Nucleus accumbens (tissue), 56 donors: Measurements from ENCODE around the gene PLCH2.

Source experiments
- DNase-seq, 56 donors: peaks; one replicate each; lab custom pipeline; 2025; lab: John Stamatoyannopoulos, UW

Gene PLCH2

DNA sequence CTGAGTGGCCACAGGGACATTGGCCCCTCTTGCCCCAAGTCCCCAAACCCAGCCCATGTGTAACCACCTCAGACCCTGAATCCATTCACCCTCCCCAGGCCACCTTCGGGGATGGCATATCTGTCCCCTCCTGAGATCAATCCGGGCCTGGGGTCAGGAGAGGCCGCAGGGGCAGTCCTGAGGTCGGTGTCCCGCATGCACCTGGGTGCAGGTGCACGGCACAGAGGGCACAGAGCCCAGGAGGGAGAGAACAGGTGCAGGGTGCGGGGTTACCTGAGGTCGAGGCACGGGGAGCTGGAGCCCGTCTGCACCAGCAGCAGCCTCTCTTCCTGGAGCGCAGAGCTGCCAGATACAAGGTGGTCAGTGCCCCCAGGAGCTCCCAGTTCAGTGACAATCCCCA, 33.5 kb downstream of the PLCH2 start:
- DNase-seq, result no peak

DNA sequence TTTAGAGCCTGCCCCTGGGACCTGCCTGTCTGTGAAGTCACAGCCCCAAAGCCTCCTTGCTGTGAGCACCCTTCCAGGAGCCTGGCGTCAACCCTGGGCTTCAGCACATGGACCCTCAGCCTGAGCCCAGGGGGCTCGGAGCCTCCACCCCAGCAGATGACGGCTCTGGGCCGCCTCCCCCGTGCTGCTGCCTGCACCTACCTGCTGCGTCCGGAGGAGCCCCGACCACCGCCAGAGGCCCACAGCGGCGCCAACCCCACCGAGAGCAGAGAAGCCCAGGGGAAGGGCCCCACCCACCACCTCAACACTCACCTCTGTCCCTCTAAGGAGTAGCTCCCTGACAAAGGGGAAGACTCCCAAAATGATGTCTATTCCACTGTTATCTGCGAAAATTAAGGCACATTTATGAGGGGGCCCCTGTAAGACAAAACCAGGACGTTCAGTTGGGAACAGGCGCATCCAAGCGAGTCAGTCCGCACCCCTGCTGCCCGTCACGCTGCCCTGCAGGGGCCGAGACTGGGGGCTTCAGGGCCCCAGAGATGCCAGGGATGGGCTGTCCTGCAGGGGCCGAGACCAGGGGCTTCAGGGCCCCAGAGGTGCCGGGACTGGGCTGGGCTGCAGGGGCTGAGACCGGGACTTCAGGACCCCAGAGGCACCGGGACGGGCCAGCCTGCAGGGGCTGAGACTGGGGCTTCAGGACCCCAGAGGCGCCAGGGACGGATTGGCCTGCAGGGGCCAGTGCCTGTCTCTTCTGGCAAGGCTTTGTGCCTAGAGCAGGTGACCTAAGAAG, 34.5 kb downstream of the PLCH2 start:
- DNase-seq, result no peak

DNA sequence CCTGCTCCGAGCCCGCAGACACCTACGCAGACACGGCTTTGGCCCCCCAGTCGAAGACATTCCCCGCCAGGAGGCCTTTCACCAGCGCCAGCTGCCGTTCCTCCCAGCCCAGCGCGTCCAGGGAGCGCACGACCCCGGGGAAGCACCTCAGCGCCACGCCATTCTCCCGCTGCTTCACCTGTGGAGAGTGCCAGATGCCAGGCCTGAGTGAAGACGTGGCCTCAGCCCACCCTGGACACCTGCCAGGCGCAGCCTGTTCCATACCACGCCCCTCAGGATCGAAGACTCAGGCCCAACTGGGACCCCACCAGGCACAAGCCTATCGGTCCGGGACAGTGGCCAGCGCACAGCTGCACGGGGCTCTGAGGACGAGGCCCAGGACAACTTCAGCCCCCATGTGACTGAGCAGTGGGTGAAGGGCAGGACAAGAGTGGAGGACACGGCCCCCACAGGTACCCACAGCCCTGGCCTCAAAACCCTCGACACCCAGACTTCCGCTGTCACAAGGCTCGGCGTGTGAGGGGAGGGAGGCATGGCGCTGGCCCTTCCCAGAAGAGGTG, 36.9 kb downstream of the PLCH2 start:
- DNase-seq, result no peak

DNA sequence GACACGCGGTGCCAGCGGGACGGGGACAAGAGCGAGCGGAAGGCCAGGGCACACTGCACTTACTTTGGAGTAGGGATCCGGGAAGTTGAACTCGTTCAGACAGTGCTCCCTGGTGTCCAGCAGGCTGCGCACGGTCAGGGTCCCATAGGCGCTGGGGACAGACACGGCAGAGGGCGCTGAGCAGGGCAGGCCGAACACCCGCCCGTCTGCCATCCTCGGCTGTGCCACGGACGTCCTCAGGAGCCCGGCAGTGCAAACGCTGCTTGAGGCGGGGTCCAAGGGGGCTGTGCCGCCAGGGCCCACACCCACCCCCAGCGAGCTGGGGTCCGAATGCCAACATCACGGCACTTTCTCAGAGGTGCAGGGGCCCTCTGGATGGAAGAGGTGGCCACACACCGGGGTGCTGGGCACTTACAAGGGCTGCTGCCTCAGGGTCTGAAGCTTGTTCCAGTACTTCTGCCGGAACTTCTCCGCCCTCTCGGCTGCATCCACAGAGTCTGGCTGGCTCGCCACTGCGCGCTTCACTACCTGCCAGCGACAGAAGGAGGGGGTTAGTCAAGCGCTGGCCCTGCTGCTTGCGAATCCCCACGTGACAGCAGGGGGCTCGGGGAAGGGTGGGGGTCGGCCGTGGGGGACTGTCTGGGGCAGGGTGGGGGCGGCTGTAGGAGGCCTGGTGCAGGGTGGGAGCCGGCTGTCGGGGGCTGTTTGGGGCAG, 38.0 kb downstream of the PLCH2 start:
- no peak for DNase-seq

DNA sequence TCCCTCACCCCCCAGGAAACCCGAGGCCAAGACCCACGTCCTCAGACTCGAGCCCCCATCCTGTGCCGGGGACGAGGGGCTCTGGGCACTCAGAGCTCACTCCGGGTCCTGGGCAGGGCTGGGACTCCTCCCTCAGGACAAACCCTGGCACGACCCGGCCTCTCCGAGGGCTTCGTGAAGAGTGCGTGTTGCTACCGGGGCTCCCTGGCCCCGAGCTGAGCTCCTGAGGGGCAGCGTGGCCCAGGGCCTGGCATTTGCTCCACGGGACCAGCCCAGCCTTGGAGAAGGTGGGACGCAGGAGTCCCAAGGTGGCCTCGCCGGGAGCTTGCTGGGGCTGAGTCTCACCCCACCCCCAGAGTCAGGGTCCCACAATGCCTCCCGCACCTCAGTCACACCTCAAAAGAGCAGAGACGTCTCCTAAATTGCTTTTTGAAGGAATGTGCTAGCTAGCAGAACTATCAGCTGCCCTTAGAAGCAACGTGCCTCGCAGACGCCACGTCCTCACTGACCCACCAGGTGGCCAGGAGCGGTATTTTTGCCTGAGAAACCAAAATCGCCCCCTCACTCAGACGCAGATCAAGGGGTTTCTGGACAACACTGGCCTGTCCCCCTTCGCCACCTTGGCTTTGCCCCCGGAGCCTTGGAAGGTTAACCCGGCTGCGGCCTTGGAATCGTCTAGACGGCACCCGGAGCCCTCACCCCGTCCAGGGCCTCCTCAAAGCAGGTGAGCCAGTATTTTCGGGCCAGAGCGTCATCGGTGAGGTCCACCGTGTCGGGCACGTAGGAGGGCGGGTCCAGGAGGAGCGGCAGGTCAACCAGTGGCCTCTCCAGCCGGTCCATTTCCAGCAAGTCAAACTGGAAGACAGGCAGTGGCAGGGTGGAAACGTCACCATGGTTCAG, 39.0 kb downstream of the PLCH2 start:
- DNase-seq, result no peak

DNA sequence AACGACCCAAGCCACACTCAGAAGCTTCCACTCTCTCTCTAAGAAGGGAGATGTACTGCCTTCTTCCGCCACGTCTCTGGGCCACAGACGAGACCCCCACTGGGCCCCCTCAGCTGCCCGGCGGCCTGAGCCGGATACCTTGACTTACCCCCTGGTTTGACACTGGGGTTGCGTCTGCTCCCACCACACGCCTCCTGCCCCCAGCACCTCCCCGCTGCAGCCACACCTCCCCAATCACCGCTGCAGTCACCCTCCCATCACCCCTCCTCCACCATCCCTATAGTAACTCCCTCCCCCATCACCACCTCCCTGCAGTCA, 39.6 kb downstream of the PLCH2 start:
- DNase-seq, result no peak

DNA sequence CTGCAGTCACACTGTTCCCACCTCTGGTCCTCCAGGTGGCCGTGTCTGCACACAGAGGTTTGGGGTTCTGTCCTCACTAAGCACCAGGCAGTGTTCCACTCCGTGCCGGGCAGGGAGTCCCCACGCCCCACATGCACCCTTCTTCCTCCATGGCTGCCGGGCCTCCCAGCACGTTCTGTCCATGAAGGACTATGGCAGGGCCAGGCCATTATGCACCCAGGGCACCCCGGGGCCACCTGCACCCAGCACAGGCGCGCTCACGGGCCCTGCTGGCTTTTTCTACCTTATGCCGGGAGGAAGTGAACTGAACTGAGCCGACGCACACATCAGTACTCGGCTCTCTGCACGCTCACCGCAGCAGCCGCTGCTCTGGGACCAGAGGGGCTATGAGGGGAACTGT, 40.0 kb downstream of the PLCH2 start:
- no peak for DNase-seq

DNA sequence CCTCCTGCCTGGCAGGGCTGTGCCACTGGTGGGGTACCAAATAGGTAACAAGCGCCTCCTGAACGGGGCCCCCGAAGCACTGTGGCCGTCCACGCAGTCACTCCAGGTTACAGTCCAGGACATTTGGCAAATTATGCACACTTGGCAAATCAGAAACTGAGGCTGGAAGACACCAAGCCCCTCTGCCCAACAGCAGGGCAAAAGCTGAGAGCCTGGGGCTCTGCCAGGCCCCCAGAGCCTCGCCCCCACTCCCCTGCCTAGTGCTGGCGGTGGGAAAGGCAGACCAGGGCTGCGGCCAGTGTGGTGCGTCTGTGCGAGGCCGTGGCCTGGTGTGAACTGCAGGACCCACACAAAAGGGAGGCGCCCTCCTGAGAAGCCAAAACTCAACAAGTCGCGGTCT, 40.9 kb downstream of the PLCH2 start:
- no peak for DNase-seq

DNA sequence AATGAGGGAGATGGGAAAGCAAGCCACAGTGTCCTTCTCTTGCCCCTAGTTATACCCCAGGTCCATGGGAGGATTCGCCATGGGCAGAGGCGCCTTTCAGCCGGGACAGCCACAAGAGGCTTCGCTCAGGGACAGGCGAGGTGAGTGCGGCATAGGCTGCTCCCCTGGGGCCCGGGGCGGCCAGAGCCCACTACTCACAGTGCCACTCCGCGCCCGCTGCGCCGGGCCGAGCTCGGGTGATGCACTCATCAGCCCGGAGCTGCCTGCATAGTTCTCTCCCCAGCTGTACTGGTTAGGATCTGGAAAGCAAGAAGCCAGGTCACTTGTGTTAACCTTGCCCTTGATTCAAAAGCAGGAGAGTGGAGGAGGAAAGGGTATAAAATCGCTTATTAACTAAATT, 41.9 kb downstream of the PLCH2 start:
- no peak for DNase-seq

DNA sequence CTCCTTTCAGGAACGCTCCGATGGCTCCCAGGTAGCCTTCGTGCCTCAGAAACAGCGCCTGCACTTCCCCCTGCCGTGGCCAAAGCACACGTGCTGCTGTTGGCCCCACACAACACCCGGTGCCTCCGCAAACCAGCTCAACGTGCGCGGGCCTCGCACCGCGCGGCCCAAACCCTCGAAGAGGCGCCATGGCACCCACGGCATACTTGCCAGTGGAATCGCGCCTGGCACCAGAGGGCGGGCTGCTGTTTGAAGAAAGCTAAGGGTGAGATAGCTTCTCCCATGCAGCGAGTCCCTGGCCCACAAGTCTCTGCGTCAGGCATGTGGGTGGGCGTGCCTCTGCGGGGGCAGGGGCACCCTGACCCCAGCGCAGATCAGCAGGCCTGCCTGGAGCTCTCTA, 42.4 kb downstream of the PLCH2 start:
- peak in 16 of 56 donors; percentile 10 to 70 (median 34) for DNase-seq

DNA sequence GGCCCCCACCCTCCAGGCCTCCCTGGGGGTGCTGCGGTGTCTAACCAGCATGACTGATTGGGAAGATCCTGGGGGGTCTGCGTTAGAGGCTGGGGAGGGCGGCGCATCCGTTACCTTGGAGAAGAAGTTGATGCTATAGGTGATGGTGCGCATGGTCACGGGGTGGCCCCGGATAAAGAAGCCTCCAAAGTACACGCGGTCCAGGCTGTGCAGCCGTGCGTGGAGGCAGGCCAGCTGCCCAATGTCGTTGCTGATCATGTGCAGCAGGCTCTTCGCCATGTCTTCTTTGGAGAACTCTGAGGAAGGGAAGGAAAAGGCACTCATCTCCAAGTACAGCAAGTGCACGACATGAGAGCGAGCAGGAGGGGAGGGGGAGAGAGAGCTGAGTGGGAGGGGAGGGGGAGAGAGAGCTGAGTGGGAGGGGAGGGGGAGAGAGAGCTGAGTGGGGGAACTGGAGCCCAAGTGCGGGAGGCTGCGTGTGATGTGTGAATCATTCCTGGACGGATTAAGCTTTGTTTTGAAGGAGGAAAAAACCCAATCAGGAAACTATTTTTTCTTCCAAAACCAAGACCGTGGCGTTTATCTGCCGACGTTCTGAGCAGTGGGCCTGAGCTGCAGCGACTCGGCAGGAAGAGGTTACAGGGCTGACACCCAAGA, 43.1 kb downstream of the PLCH2 start:
- DNase-seq, result peak in 5 of 56 donors; percentile 20 to 62 (median 35)

DNA sequence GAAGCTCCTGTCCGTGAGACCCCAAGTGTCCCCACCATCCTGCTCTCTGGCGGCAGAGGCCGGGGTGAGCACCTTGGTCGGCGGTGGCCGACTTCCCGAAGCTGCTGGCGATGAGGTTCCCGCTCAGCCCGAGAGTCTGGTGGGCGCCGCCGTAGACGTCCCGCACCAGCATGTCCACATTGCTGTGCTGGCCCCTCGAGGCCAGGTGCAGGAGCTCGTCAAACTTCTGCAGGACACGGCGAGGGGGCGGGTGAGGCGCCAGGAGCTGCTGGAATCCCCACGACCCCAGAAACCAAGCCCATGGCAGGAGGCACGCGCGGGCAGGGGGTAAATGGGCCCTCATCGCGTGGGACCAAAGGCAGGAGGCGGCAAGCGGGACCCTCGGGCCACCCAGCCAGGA, 43.6 kb downstream of the PLCH2 start:
- DNase-seq, result no peak

DNA sequence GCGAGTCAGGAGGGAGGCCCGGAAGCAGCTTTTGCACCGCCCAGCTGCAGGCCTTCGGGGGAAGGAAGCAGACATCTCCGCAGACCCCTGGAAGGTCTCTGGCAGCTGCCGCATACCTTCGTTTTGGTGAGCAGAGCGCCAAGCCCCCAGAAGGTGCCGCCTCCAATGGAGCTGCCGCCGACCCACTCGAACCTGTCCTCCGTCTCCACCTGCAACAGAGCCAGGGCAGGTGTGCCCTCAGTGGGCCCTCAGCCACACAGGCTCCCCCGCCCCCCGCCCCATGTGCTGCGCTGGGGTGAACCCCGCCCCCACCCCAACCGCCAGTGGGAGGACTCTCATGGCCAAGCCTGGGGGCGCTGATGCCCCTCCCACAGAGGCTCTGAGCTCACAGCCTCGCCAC, 44.1 kb downstream of the PLCH2 start:
- DNase-seq, result no peak

DNA sequence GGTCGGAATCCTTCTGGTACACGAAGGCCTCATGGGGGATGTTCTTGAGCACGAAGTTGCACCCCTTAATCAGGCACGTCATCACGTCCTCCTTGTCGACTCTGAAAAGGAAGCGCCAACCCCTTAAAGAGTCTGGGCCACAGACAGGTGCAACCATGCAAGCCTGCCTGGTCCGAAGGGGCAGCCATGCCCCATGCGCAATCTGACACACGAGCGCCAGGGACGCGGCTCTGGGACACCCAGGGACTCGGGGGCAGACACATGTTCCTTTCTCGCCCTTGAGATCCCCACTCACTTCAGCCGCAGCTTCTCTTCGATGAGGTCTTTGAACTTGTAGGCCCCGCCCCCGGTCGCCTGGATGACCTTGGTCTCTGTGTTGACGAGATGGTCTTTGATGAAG, 44.7 kb downstream of the PLCH2 start:
- no peak for DNase-seq

DNA sequence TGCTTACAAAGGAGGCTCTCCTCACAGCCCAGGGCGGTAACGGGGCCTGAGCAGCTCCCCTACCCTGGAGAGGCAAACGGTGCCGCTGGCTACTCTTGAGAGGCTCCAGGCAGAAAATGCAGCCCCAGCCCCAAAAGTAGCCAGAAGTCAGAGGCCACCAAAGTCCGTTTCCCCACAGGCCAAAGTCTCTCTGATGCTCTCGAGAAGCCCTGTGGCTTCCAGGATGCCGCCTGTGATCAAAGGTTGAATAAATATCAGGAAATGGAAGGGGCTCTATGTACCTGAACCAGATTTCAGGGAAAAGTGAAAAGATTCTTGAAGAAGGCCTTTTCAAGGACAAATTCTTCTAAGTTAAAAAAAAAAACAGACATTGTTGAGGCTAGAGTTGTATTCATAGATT, 46.1 kb downstream of the PLCH2 start:
- DNase-seq, result no peak

DNA sequence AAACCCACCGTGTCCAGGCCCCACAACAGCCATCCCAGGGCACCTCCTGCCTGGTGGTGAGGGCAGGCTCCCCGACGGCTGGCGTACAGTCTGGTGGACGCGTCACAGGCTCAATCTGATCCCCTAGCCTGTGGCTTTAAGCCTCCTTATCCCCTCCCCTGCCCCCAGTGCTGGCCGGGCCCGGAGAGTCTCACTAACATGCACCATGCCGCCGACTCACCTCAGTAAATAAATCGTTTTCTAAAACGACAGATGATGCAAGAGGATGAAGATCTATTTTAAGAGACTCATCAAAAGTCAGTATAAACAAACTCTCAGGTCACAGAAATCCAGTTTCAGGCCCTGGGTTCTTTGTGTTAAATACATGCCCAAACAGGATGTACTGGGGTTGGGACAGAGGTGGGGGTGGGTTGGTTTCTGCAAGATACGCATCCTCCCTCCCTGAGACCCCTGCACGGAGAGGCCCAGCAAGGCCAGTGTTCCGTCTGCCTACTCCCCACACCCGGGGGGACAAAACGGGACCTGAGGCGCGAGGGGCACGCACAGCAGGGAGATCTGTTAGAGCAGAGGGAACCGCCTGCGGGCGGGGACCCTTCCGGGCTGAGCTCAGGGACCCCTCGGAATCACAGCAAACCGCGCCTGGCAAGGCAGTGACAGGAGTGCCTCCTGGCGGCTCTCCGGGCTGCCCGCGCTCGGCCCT, 47.3 kb downstream of the PLCH2 start:
- no peak for DNase-seq

DNA sequence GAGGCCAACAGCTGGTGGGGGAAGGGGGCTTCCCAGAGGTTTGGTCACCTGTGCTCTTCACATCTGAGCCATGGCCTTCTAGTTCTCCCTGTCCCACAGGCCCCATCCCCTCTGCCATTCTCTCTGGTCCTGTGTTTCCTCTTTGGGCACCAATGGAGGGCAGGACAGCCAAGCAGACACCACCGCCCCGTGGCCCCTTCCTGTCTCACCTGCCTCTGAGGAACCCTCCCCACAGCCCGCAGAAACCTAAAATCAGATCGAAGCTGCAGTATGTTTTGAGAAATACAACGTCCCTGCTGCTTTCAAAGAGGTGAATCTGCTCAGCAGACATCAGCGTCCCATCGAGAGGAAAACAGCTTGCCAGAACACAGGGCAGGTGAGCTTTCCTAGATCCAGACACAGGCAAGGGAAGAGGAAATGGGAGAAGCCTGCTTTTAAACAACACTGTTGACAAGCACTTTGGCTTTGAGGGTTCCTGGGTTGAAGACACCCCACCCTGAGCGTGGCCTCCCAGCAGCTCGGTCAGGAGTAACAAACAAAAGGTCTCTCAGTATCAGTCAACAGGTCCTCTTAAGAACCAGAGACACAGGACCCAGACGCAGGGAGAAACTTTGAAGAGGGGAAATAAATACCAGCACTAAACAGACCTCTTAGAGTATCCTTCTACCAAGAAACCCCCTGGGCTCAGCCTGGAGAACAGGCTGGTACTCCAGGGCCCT, 48.0 kb downstream of the PLCH2 start:
- DNase-seq, result no peak

DNA sequence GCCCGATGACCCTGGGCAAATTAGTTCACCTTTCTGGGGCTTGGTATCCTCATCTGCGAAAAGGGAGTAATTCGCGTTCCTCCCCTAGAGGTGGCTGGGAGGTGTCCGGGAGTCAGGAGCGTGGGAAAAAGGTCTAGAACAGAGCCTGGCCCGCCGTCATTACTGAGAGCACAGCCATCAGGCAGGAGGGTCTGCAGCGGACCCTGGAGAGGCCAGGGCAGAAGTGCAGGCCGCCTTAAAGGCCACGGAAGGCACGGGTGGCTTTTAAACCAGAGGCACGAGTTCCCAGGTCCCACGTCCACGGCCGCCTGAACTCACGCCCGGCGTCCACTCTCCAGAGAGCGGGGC, 49.5 kb downstream of the PLCH2 start:
- DNase-seq, result no peak
